Effector CD8-positive, alpha-beta T cell (primary cell): Measurements from ENCODE around the gene IGFL2.

Experiments used
- DNase-seq: peaks from one replicate; lab custom pipeline; 2025; lab: John Stamatoyannopoulos, UW

Gene IGFL2

GRCh38 chr19:46209051-46209450 lies 61.0 kb downstream of the IGFL2 start:
- no peak for DNase-seq

- DNase-seq = no peak
Observed at GRCh38 chr19:46209472-46209871, 61.4 kb downstream of the IGFL2 start.

GRCh38 chr19:46210669-46211068 lies 62.6 kb downstream of the IGFL2 start:
- no peak for DNase-seq
